Measurements from ENCODE around the gene CEP131.

- TF ChIP-seq CTCF (IDR thresholded peaks at IDR 0.05; ENCODE audit: poor library complexity, severe bottlenecking), result no peak
- no peak for TF ChIP-seq EP300 (conservative IDR thresholded peaks at IDR 0.05; ENCODE audit: poor library complexity, severe bottlenecking)
- no peak for TF ChIP-seq POLR2AphosphoS5 (IDR thresholded peaks at IDR 0.05)
- TF ChIP-seq TAF1 (IDR thresholded peaks at IDR 0.05; ENCODE audit: low read depth), result no peak
- TF ChIP-seq RAD21 (conservative IDR thresholded peaks at IDR 0.05), result no peak
- TF ChIP-seq REST (IDR thresholded peaks at IDR 0.05; ENCODE audit: borderline replicate concordance), result no peak
- no peak for TF ChIP-seq EZH2 (IDR thresholded peaks at IDR 0.05; ENCODE audit: borderline replicate concordance, insufficient read depth, low read length, poor library complexity, severe bottlenecking)
- TF ChIP-seq SMC3 (conservative IDR thresholded peaks at IDR 0.05; ENCODE audit: poor library complexity), result no peak
Measured at GRCh38 chr17:81231121-81231645, 8.4 kb upstream of the CEP131 start.
